ENCODE results near the gene LCNL1.

DNA sequence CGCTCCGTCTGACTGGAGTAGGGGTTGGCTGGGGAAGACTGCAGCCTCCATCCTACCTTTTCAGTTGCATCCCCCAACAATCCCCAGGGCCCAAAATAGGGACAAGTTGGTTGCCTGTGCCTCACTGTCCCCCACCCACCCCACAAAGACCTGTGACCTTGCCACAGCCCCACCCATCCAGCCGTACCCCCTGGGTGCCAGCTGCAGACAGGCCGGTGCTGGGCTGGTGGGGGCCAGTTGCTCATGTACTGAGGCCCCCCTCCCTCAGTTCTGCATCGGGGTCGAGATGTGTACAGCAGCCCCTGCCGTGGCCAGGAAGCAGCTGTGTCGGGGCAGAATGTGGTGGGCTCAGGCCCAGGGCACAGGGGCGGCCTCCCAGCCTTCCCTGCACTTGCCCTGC, 374 bp downstream of the LCNL1 start:
- TF ChIP-seq, protein P1, sequence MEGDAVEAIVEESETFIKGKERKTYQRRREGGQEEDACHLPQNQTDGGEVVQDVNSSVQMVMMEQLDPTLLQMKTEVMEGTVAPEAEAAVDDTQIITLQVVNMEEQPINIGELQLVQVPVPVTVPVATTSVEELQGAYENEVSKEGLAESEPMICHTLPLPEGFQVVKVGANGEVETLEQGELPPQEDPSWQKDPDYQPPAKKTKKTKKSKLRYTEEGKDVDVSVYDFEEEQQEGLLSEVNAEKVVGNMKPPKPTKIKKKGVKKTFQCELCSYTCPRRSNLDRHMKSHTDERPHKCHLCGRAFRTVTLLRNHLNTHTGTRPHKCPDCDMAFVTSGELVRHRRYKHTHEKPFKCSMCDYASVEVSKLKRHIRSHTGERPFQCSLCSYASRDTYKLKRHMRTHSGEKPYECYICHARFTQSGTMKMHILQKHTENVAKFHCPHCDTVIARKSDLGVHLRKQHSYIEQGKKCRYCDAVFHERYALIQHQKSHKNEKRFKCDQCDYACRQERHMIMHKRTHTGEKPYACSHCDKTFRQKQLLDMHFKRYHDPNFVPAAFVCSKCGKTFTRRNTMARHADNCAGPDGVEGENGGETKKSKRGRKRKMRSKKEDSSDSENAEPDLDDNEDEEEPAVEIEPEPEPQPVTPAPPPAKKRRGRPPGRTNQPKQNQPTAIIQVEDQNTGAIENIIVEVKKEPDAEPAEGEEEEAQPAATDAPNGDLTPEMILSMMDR (IDR thresholded peaks at IDR 0.05), result no peak
- no peak for TF ChIP-seq POLR2A (IDR thresholded peaks at IDR 0.05)
